ENCODE results near the gene MKNK2.

- no peak for TF ChIP-seq EP300 (IDR thresholded peaks at IDR 0.05)
- no peak for TF ChIP-seq CTCF (IDR thresholded peaks at IDR 0.05)
- TF ChIP-seq POLR2A (IDR thresholded peaks at IDR 0.05): no peak
These were observed 36.1 kb downstream of the MKNK2 start for GRCh38 chr19:2014731-2015607.
